22Rv1 (cell line): ENCODE results near the gene SPINK1.

ENCODE experiments used
- H3K27ac ChIP-seq: fragments of 450-650 bp; 2 replicates; pipeline ENCODE4 v1.5.1; 2017
- CTCF ChIP-seq: fragments of 450-650 bp; IDR thresholded peaks from 2 replicates; pipeline ENCODE4 v1.5.1; 2017; ENCODE audit warnings: mild to moderate bottlenecking
- ZFX ChIP-seq: fragments of 450-650 bp; IDR thresholded peaks from 2 replicates; pipeline ENCODE4 v1.6.1; 2017; ENCODE audit warnings: antibody characterized with exemption, borderline replicate concordance

Gene SPINK1

GRCh38 chr5:147849226-147849625, 17.8 kb upstream of the SPINK1 start:
- TF ChIP-seq CTCF (no peak), ZFX (no peak)
- H3K27ac ChIP-seq: peak overlapping the region; percentile 3; the same call in 1 of the 2 replicates

GRCh38 chr5:147845618-147846017, 14.1 kb upstream of the SPINK1 start:
- no peak for TF ChIP-seq CTCF
- no peak for TF ChIP-seq ZFX
- no peak overlapping the region for H3K27ac ChIP-seq

GRCh38 chr5:147844846-147845245, 13.4 kb upstream of the SPINK1 start:
- TF ChIP-seq CTCF (no peak), ZFX (no peak)
- no peak overlapping the region for H3K27ac ChIP-seq

GRCh38 chr5:147842869-147843268, 11.4 kb upstream of the SPINK1 start:
- no peak for TF ChIP-seq ZFX
- H3K27ac ChIP-seq: no peak overlapping the region

- TF ChIP-seq ZFX (no peak), CTCF (no peak)
- H3K27ac ChIP-seq: peak overlapping the region; percentile 99
Measured at GRCh38 chr5:147836439-147836838, 5.0 kb upstream of the SPINK1 start.

- TF ChIP-seq CTCF (no peak), ZFX (no peak)
- H3K27ac ChIP-seq: peak overlapping the region; percentile 99
Measured at GRCh38 chr5:147835386-147835798, 3.9 kb upstream of the SPINK1 start.

- peak overlapping the region; percentile 99 for H3K27ac ChIP-seq
- TF ChIP-seq CTCF: no peak
- TF ChIP-seq ZFX: no peak
Measured at GRCh38 chr5:147832541-147832940, 1.1 kb upstream of the SPINK1 start.

- TF ChIP-seq CTCF: no peak
- no peak for TF ChIP-seq ZFX
- peak overlapping the region; percentile 99 for H3K27ac ChIP-seq
Measured at GRCh38 chr5:147830035-147830434, 1.4 kb downstream of the SPINK1 start.

- H3K27ac ChIP-seq: peak overlapping the region; percentile 99
Measured at GRCh38 chr5:147827017-147827416, 4.5 kb downstream of the SPINK1 start.
